OCI-LY3 (cell line): ENCODE results near the gene TNFRSF9.

Experiments used
- CTCF ChIP-seq: fragments of 200-600, 300-600 bp; sonication (generic); IDR thresholded peaks from 2 replicates; pipeline ENCODE4 v1.5.1; 2014; ENCODE audit warnings: antibody characterized with exemption, low read length, low read depth
- EZH2phosphoT487 ChIP-seq: fragments of 200-600 bp; shearing (Covaris generic); IDR thresholded peaks from 2 replicates; pipeline ENCODE4 v1.6.1; 2018; ENCODE audit warnings: antibody characterized with exemption, mixed run types, low read depth

GRCh38 chr1:7972285-7972684 lies 31.6 kb upstream of the TNFRSF9 start:
- TF ChIP-seq CTCF, result no peak
- no peak for TF ChIP-seq EZH2phosphoT487
